HL-60 (cell line): ENCODE results near the gene ME2.

Source experiments
- DNase-seq, 2 experiments: peaks; one replicate each; pipeline ENCODE4 v3.0.0-alpha.2; 2010 to 2020; ENCODE audit warnings: low read depth in 1 of 2, low spot score in 1 of 2
- H3K27ac ChIP-seq: fragments of 250-450 bp; sonication (Bioruptor Pico); replicated peaks from 2 replicates; pipeline ENCODE4 v1.5.1; 2020; ENCODE audit warnings: mild to moderate bottlenecking, moderate library complexity
- H3K27me3 ChIP-seq: fragments of 250-450 bp; sonication (Bioruptor Pico); 2 replicates; pipeline ENCODE4 v1.5.1; 2021; ENCODE audit warnings: mild to moderate bottlenecking, moderate library complexity; ENCODE audit not compliant: insufficient read depth, poor library complexity, severe bottlenecking
- H3K4me3 ChIP-seq: replicated peaks from 2 replicates; pipeline ENCODE4 v1.5.1; 2011; ENCODE audit warnings: mild to moderate bottlenecking, control low read depth, low read length; ENCODE audit not compliant: insufficient read depth
- CTCF ChIP-seq: IDR thresholded peaks from one replicate; pipeline ENCODE4 v1.5.1; 2011; ENCODE audit warnings: low read length, control low read depth, inconsistent platforms; ENCODE audit not compliant: insufficient read depth
- GABPA ChIP-seq: IDR thresholded peaks from 2 replicates; pipeline ENCODE4 v1.6.1; 2012; ENCODE audit warnings: low read depth
- POLR2AphosphoS5 ChIP-seq: IDR thresholded peaks from 2 replicates; pipeline ENCODE4 v1.6.1; 2012; ENCODE audit warnings: low read depth
- SPI1 ChIP-seq: IDR thresholded peaks from 2 replicates; pipeline ENCODE4 v1.6.1; 2012; ENCODE audit warnings: low read depth, mild to moderate bottlenecking, borderline replicate concordance
- TF ChIP-seq, protein P1 (sequence below): IDR thresholded peaks from 2 replicates; pipeline ENCODE4 v1.6.1; 2012; ENCODE audit warnings: low read depth; ENCODE audit not compliant: insufficient replicate concordance

Gene ME2

DNA sequence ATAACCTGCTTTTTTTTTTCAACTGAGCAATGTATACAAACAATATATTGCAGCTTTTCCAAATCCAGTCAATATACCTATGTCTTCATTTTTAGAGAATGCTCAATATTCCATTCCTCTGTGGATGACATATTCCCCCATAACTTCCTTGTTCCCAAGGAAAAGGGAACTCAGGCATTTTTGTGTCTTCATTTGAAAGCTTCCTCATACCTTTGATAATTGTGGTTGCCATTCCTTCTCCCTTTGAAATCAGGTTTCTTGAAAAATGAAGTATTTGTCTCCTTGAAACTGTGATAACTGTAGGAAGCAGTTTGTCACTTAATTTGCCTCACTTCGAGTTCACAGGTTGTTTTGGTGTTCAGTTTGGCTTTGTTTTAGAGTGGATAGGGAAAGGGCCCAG is 102.5 kb downstream of the ME2 start:
- no peak for DNase-seq
- no peak overlapping the region for H3K4me3 ChIP-seq
- H3K27me3 ChIP-seq, result no peaks in the 10 kb centered on the region
- H3K27ac ChIP-seq, result no peak overlapping the region
- TF ChIP-seq SPI1 (peak; percentile 15; the same call in 1 of the 2 replicates), GABPA (no peak), POLR2AphosphoS5 (no peak)
- TF ChIP-seq, protein P1, sequence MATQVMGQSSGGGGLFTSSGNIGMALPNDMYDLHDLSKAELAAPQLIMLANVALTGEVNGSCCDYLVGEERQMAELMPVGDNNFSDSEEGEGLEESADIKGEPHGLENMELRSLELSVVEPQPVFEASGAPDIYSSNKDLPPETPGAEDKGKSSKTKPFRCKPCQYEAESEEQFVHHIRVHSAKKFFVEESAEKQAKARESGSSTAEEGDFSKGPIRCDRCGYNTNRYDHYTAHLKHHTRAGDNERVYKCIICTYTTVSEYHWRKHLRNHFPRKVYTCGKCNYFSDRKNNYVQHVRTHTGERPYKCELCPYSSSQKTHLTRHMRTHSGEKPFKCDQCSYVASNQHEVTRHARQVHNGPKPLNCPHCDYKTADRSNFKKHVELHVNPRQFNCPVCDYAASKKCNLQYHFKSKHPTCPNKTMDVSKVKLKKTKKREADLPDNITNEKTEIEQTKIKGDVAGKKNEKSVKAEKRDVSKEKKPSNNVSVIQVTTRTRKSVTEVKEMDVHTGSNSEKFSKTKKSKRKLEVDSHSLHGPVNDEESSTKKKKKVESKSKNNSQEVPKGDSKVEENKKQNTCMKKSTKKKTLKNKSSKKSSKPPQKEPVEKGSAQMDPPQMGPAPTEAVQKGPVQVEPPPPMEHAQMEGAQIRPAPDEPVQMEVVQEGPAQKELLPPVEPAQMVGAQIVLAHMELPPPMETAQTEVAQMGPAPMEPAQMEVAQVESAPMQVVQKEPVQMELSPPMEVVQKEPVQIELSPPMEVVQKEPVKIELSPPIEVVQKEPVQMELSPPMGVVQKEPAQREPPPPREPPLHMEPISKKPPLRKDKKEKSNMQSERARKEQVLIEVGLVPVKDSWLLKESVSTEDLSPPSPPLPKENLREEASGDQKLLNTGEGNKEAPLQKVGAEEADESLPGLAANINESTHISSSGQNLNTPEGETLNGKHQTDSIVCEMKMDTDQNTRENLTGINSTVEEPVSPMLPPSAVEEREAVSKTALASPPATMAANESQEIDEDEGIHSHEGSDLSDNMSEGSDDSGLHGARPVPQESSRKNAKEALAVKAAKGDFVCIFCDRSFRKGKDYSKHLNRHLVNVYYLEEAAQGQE, result no peak

GRCh38 chr18:50982086-50982801 is 103.3 kb downstream of the ME2 start:
- Histone ChIP-seq H3K27me3 (no peaks in the 10 kb centered on the region), H3K27ac (no peak overlapping the region), H3K4me3 (no peak overlapping the region)
- DNase-seq, result no peak
- no peak for TF ChIP-seq POLR2AphosphoS5
- TF ChIP-seq GABPA, result no peak
- TF ChIP-seq CTCF, result no peak
- TF ChIP-seq, protein P1, result no peak
- TF ChIP-seq SPI1, result no peak

- Histone ChIP-seq H3K4me3 (no peak overlapping the region), H3K27ac (no peak overlapping the region), H3K27me3 (no peaks in the 10 kb centered on the region)
- DNase-seq, result no peak
- TF ChIP-seq, protein P1, result peak; percentile 55
- no peak for TF ChIP-seq CTCF
These were observed 103.9 kb downstream of the ME2 start for GRCh38 chr18:50982802-50983179.
